Stimulated activated naive CD8-positive, alpha-beta T cell treated with anti-CD3 and anti-CD28 coated beads, Interleukin-15, Interleukin-2, amounts not matched to agents 100 ng/mL and 50 ng/mL, for 24 hours (primary cell): ENCODE results near the gene LMO2.
A peak's percentile ranks its signal among the peaks of the same experiment; 100 is the strongest.

ENCODE experiments used
- H3K27ac Mint-ChIP-seq: one replicate; pipeline ENCODE4 v1.8.0; 2021; ENCODE audit warnings: mild to moderate bottlenecking, mixed read lengths
- H3K27me3 Mint-ChIP-seq: one replicate; pipeline ENCODE4 v1.8.0; 2021; ENCODE audit warnings: mixed read lengths
- H3K36me3 Mint-ChIP-seq: one replicate; pipeline ENCODE4 v1.8.0; 2021; ENCODE audit warnings: low read depth, mixed read lengths
- H3K4me1 Mint-ChIP-seq: one replicate; pipeline ENCODE4 v1.8.0; 2021; ENCODE audit warnings: low read depth, mixed read lengths
- H3K4me3 Mint-ChIP-seq: one replicate; pipeline ENCODE4 v1.8.0; 2021; ENCODE audit warnings: mild to moderate bottlenecking, mixed read lengths
- H3K9me3 Mint-ChIP-seq: one replicate; pipeline ENCODE4 v1.8.0; 2021; ENCODE audit warnings: mixed read lengths

The LMO2 gene

DNA sequence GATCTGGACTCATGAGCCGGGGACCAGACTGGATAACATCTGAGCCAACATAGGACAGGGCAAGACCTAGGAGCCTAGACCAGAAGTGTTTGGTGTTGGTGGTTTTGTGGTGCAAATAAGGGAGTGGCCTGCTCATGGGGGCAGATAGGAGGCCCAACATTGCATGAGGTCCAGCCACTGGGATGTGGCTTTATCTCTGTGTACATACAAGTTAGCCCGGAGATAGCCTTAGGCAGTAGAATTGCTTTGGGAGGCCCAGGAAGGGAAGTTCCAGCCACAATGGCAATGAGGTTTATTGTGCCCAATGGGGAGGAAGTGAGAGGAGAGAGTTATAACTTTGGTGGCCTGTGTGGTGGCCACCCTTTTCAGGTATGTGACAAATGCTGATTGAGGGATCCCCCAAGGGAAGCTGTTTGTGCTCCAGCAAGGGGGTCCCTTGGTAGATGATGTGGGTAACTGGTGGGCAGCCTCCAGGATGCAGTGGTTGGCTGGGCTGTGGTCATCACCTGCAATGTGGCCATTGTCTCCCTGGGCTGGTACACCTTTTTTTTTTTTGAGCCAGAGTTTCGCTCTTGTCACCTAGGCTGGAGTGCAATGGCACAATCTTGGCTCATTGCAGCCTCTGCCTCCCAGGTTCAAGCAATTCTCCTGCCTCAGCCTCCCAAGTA is 6.4 kb downstream of the LMO2 start:
- Mint-ChIP-seq H3K9me3 (peaks cover 7% of the 10 kb centered on the region), H3K4me3 (no peak overlapping the region), H3K36me3 (no peaks in the 10 kb centered on the region), H3K27ac (no peak overlapping the region), H3K27me3 (peaks cover 87% of the 10 kb centered on the region), H3K4me1 (peaks cover 3% of the 10 kb centered on the region)

GRCh38 chr11:33884601-33885000 is 7.3 kb downstream of the LMO2 start:
- peaks cover 89% of the 10 kb centered on the region for H3K27me3 Mint-ChIP-seq
- no peak overlapping the region for H3K27ac Mint-ChIP-seq
- no peaks in the 10 kb centered on the region for H3K4me1 Mint-ChIP-seq
- peaks cover 3% of the 10 kb centered on the region for H3K9me3 Mint-ChIP-seq
- no peaks in the 10 kb centered on the region for H3K36me3 Mint-ChIP-seq
- no peak overlapping the region for H3K4me3 Mint-ChIP-seq

- no peak overlapping the region for H3K27ac Mint-ChIP-seq
- peaks cover 87% of the 10 kb centered on the region for H3K27me3 Mint-ChIP-seq
- no peak overlapping the region for H3K4me3 Mint-ChIP-seq
- H3K36me3 Mint-ChIP-seq = no peaks in the 10 kb centered on the region
- H3K9me3 Mint-ChIP-seq = no peaks in the 10 kb centered on the region
- no peaks in the 10 kb centered on the region for H3K4me1 Mint-ChIP-seq
Measured at GRCh38 chr11:33884035-33884434, 7.8 kb downstream of the LMO2 start.

- H3K36me3 Mint-ChIP-seq = no peaks in the 10 kb centered on the region
- H3K4me3 Mint-ChIP-seq = no peak overlapping the region
- no peaks in the 10 kb centered on the region for H3K4me1 Mint-ChIP-seq
- no peak overlapping the region for H3K27ac Mint-ChIP-seq
- peaks cover 85% of the 10 kb centered on the region for H3K27me3 Mint-ChIP-seq
- H3K9me3 Mint-ChIP-seq = no peaks in the 10 kb centered on the region
Measured at GRCh38 chr11:33881651-33882503, 10.0 kb downstream of the LMO2 start.

DNA sequence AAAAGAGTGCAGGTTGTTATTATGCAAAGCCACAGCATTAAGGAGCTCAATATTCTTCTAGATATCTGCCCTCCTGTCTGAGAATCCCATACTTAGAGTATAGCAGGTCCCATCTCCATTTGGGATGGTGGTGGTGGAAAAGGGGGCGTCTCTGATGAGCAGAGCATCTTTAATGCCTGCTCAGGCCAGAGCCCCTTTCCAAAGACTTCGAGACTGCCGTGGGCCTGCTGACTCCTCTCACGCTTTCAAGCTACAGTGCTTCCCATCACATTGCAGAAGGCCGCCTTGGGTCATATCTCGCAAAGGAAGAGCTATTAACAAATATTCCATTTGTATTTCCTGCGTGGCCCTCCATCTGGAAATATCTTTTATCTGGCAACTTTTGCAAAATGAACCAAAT is 10.9 kb downstream of the LMO2 start:
- H3K4me3 Mint-ChIP-seq = no peak overlapping the region
- H3K27ac Mint-ChIP-seq = no peak overlapping the region
- no peaks in the 10 kb centered on the region for H3K36me3 Mint-ChIP-seq
- no peaks in the 10 kb centered on the region for H3K9me3 Mint-ChIP-seq
- peaks cover 89% of the 10 kb centered on the region for H3K27me3 Mint-ChIP-seq
- H3K4me1 Mint-ChIP-seq = no peaks in the 10 kb centered on the region

DNA sequence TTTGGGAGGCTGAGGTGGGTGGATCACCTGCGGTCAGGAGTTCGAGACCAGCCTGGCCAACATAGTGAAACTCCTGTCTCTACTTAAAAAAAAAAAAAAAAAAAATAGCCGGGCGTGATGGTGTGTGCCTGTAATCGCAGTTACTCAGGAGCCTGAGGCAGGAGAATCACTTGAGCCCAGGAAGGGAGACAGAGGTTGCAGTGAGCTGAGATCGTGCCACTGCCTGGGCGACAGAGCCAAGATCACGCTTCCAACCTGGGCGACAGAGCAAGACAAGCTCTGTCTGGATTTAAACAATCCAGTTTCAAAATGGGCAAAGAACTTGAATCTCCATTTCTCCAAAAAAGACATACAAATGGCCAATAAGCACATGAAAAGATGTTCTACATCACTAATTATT is 12.5 kb downstream of the LMO2 start:
- Mint-ChIP-seq H3K4me1 (no peaks in the 10 kb centered on the region), H3K27me3 (peaks cover 86% of the 10 kb centered on the region), H3K9me3 (no peaks in the 10 kb centered on the region)

GRCh38 chr11:33877038-33877437 is 14.8 kb downstream of the LMO2 start:
- peaks cover 85% of the 10 kb centered on the region for H3K27me3 Mint-ChIP-seq
- H3K9me3 Mint-ChIP-seq = no peaks in the 10 kb centered on the region

More for the DNA sequence above, 12.5 kb downstream of the LMO2 start:
- H3K36me3 Mint-ChIP-seq = no peaks in the 10 kb centered on the region
- H3K4me3 Mint-ChIP-seq = no peak overlapping the region
- H3K27ac Mint-ChIP-seq = no peak overlapping the region

DNA sequence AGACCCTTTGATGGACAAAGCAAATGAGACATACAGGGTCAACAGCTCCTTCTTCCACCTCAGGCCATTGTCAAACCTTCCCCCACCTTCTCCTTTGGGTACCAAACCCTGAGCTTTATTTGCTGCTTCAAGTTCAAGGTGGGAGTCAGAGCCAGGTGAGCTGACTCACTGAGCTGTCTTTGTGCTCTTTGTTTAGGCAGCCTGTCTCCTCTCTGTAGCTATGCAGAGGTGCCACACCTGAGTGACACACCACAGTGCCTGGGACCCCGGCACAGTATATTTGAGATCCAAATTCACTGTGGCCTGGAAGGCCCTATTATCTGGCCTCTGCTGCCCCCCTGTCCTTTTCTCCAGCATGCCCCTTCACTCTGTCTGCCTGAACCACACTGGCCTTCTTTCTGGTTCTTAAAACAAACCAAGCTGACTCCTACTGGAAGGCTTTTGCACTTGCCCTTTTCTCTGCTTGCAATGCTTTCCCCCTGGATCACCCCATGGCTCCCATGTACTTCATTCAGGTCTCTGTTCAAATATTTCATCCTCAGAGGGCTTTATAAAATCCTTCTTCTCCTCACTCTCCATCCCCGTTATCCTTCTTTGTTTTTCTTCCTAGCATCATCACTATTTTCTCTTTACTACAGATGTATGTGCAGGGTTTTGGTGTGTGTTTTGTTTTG is 16.1 kb downstream of the LMO2 start:
- H3K27me3 Mint-ChIP-seq = peaks cover 82% of the 10 kb centered on the region
- H3K4me3 Mint-ChIP-seq = no peak overlapping the region
- H3K36me3 Mint-ChIP-seq = no peaks in the 10 kb centered on the region
- H3K9me3 Mint-ChIP-seq = no peaks in the 10 kb centered on the region
- H3K27ac Mint-ChIP-seq = no peak overlapping the region
- H3K4me1 Mint-ChIP-seq = peaks cover 3% of the 10 kb centered on the region

More at GRCh38 chr11:33877038-33877437, 14.8 kb downstream of the LMO2 start:
- H3K4me3 Mint-ChIP-seq = no peak overlapping the region
- H3K4me1 Mint-ChIP-seq = no peaks in the 10 kb centered on the region
- H3K27ac Mint-ChIP-seq = no peak overlapping the region
- no peaks in the 10 kb centered on the region for H3K36me3 Mint-ChIP-seq

DNA sequence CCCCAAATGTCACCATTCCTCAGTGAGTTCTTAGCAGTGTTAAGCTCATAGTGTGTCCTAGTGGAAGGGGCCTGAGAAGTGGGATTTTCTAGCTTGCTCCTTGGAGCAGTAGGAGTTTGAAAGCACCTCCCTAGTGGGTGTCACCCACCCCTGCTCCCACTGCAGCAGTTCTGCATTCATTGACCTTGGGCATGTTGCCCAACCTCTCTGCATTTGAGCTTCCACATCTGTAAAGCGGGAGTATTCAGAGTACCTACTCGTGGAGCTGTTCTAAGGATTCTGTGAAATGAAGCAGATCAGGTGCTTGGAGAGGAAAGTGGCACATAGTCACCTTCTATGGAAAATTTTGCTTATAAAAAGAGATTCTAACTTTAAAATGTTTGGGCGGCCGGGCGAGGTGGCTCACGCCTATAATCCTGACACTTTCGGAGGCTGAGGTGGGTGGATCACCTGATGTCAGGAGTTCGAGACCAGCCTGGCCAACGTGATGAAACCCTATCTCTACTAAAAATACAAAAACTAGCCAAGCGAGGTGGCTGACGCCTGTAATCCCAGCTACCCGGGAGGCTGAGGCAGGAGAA is 16.9 kb downstream of the LMO2 start:
- H3K4me3 Mint-ChIP-seq = no peak overlapping the region
- no peaks in the 10 kb centered on the region for H3K9me3 Mint-ChIP-seq
- H3K27me3 Mint-ChIP-seq = peaks cover 82% of the 10 kb centered on the region
- H3K4me1 Mint-ChIP-seq = peaks cover 8% of the 10 kb centered on the region
- no peak overlapping the region for H3K27ac Mint-ChIP-seq
- H3K36me3 Mint-ChIP-seq = no peaks in the 10 kb centered on the region

DNA sequence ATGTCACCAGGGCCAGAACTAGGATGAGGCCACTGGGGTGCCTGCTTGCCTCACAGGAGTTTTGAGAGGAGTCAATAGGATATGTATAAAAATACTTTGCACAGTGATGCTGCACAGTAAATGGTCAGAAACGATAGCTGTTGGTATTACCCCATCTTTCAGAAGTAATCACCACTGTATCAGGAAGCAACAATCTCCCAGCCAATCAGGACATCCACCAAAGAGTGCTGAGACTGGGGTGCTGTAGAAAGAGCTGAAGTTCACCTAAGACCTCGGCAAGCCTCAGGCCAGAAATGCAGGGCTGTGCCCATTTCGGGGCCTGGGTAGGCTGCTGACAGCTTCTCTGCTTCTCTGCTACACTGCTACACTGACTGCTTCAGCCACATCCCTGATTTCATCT is 17.4 kb downstream of the LMO2 start:
- Mint-ChIP-seq H3K4me3 (no peak overlapping the region), H3K27me3 (peaks cover 80% of the 10 kb centered on the region), H3K4me1 (peaks cover 11% of the 10 kb centered on the region), H3K9me3 (no peaks in the 10 kb centered on the region), H3K36me3 (no peaks in the 10 kb centered on the region), H3K27ac (no peak overlapping the region)

- Mint-ChIP-seq H3K9me3 (no peaks in the 10 kb centered on the region), H3K4me3 (peak overlapping the region; percentile 84), H3K27ac (peak overlapping the region; percentile 8), H3K27me3 (peaks cover 78% of the 10 kb centered on the region), H3K4me1 (peaks cover 24% of the 10 kb centered on the region), H3K36me3 (no peaks in the 10 kb centered on the region)
Measured at GRCh38 chr11:33869481-33870422, 22.1 kb downstream of the LMO2 start.

- Mint-ChIP-seq H3K4me1 (peaks cover 24% of the 10 kb centered on the region), H3K27me3 (peaks cover 73% of the 10 kb centered on the region), H3K4me3 (peak overlapping the region; percentile 65), H3K9me3 (no peaks in the 10 kb centered on the region), H3K27ac (no peak overlapping the region), H3K36me3 (no peaks in the 10 kb centered on the region)
Measured at GRCh38 chr11:33868647-33869461, 23.0 kb downstream of the LMO2 start.

DNA sequence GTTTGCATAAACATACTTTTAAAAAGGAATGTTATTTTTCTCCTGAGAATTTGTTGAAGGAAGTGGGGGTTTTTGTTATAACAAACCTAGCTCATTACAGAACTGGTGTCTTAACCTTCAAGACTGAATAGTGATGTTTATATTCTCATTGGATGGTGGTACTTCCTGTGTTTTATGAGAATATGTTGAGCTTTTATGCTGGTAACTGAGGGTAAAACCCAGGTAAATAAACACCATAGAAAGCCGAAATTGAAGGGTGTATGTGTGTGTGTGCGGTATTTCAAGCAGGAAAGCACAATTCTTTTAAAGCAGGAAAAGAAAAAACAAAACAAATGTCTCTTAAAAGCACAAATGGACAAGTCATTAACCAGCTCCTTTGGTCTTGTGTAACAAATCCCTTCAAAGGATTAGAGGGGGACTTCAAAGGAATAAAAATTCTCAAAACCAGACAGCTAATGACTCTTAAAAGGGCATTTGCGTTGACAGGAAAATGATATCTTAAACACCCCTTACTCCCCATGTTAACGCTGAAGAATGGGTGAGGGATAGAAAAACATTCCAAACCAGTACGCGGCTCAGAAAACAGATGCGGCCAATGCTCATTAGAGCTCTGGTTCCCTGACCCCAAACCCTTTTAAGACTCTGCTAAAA is 23.8 kb downstream of the LMO2 start:
- Mint-ChIP-seq H3K27ac (no peak overlapping the region), H3K27me3 (peaks cover 75% of the 10 kb centered on the region)

More for the DNA sequence above, 23.8 kb downstream of the LMO2 start:
- Mint-ChIP-seq H3K4me3 (peak overlapping the region; percentile 65), H3K4me1 (peaks cover 24% of the 10 kb centered on the region), H3K36me3 (no peaks in the 10 kb centered on the region), H3K9me3 (no peaks in the 10 kb centered on the region)
